Upper lobe of left lung (tissue), 4 donors: ENCODE data around the gene SLC13A3.

Source experiments
- POLR2A ChIP-seq, 4 donors: fragments of 450-650 bp; IDR thresholded peaks; one replicate each; pipeline ENCODE4 v1.5.1; 2016 to 2017; ENCODE audit warnings: antibody characterized with exemption in 4 of 4, mild to moderate bottlenecking in 2 of 4
- POLR2AphosphoS5 ChIP-seq, 2 donors: sonication (generic); formaldehyde crosslinking; IDR thresholded peaks; one replicate each; pipeline ENCODE4 v1.5.1; 2017; ENCODE audit warnings: antibody characterized with exemption in 2 of 2
- TF ChIP-seq, protein P1 (sequence below), 6 experiments: fragments of 450-650 bp in 4 of 6; fragments of 200-600 bp in 2 of 6; sonication (generic) in 2 of 6; IDR thresholded peaks; one replicate each; pipeline ENCODE4 v1.5.1; 2016 to 2019; ENCODE audit warnings: antibody characterized with exemption in 6 of 6

DNA sequence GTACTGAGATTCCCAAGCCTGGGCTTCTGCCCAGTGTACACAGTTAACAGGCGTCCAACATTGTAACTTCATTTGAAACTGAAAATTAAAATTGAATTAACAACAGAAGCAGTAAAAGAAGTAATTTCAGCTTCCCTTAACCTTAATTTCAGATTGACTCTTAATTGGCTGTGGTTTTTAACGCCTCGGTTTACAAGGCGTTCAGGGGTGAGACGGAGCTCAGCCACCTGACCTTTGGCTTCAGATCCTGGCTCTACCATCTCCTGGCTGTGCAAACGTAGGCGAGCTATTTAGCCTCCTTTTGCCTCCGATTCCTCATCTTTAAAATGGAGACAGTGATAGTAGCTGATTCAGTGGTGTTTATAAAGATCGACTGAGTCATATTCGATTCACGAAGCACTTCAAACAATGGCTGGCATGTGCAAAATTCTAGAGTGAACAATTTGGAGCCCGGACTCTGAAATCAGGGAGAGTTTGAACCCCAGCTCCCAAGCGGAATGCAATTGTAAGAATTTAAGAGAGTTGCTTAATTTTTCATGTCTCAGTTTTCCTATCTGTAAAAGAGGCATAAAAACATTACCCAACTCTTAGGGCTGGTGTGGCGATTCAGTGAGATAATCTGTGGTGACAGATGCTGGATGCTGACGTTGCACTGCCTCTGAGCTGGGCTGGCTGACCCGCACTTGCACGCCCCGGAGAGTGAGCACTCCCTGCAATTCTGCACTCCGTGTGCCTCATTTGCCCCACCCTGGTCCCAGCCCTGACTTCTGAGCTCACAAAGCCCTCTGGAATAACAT is 77.3 kb downstream of the SLC13A3 start:
- TF ChIP-seq, protein P1, sequence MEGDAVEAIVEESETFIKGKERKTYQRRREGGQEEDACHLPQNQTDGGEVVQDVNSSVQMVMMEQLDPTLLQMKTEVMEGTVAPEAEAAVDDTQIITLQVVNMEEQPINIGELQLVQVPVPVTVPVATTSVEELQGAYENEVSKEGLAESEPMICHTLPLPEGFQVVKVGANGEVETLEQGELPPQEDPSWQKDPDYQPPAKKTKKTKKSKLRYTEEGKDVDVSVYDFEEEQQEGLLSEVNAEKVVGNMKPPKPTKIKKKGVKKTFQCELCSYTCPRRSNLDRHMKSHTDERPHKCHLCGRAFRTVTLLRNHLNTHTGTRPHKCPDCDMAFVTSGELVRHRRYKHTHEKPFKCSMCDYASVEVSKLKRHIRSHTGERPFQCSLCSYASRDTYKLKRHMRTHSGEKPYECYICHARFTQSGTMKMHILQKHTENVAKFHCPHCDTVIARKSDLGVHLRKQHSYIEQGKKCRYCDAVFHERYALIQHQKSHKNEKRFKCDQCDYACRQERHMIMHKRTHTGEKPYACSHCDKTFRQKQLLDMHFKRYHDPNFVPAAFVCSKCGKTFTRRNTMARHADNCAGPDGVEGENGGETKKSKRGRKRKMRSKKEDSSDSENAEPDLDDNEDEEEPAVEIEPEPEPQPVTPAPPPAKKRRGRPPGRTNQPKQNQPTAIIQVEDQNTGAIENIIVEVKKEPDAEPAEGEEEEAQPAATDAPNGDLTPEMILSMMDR (IDR thresholded peaks at IDR 0.05): no peak
- TF ChIP-seq POLR2AphosphoS5 (IDR thresholded peaks at IDR 0.05) (no peak), POLR2A (IDR thresholded peaks at IDR 0.05) (no peak)
